NK-92 (cell line): ENCODE results near the gene PUS10.
"Not testable (repeated sequence)": the region's sequence is repeated elsewhere in the genome, so short reads cannot be mapped to it uniquely, and the experiment has no call there.

Source experiments
- DNase-seq: peaks from one replicate; lab custom pipeline; 2025; ENCODE audit not compliant: unreplicated experiment; lab: John Stamatoyannopoulos, UW

The PUS10 gene

GRCh38 chr2:61017556-61018317, at the start of gene PUS10, which contains the start of gene PEX13:
Gene PUS10 (minus strand): TSS chr2:61018255. CDS start chr2:61011890, 6,365 bp downstream.
Gene PEX13 (plus strand): TSS chr2:61017720. CDS start chr2:61017760, 40 bp downstream.
- no peak for DNase-seq

DNA sequence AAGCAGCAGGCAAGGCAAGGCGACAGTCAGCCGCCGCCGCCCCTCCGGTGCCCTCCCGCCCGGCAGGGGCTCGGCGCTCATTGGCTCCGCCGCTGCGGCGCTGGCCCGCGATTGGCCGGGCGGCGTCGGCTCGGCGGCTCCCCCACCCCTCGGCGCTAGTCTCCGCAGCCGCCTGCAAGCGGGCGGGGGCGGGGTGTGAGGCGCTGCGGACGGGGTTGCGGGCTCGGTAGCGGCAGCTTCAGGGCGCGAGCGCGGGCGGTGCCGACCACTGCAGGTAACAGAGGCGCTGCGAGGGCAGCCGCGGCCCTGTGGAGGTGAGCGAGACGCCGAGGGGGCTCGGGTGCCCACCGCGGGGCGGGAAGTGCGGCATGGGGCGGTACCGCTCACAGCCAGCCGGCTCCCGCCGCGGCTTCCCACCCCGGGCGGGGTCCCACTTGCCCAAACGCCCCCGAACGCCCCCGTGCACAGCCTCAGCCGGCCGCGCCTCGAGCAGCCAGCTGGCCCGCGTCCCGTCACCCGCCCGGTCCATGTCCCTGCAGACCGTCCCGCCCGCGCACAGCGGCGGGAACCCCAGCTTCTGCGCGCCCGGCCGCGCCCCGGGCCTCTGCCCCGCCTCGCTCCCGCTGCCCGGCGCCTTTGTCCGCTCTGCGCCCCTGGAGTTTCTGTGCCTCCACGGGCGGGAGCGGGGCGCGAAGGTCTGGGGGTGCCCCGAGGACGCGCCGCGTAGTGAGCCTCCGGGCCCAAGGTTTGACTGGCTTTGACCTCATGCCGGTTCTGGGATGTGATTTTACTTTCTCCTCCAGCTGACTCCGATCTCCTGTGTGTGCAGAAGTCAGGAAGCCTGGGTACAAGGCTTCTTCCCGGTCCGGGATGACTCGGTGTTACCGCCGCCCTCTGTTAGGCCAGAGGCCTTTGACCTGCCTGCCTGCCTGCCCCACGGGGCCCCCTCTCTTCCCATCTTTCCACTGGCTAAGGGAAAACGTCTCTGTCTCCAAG, 48.0 kb upstream of the PUS10 start, which contains the start of gene SANBR:
SANBR (plus strand) TSS at position 158 of the 996 bp plus-strand sequence. CDS start 4,480 bp downstream, outside the sequence.
- no peak for DNase-seq

- no peak for DNase-seq
These were observed 41.3 kb upstream of the PUS10 start for GRCh38 chr2:61059382-61059781.

DNA sequence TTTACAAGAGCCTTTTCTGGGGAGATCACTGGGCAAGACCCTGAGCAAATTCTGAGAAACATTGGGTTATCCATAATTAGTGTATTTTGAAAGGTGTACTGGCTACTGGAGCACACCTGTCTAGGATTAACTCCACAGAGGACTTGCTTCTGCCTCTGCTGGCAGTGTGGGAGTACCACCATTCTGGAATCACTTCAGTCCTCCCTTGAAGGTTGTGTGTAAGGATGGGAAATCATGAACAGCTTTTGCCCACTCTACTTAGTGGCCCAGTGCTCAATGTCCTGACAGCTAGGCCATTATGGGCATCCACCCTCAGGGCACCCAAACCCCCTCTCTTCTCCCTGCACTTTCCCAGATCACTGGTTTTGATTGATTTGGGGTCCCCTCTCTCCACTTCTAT, 39.5 kb upstream of the PUS10 start:
- DNase-seq: no peak

- no peak for DNase-seq
These were observed 37.5 kb upstream of the PUS10 start for GRCh38 chr2:61055557-61055956.

DNA sequence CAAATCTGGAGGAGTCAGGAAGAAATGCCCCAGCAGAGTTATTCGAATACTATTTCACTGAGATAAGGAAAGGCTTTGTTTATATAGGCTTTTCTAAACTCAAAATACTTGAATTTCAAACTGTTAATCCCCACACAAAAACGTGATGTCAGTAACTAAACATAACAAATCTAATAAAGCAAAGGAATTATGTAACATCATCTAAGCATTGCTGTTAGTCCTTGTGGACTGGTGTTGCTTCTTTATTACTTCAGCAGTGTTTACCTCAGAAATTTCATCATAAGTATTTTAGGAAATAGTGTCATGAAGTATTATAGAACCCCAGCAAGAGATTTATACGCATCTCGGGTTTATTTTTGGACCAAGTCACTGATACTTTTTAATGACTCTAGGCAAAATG, 27.9 kb upstream of the PUS10 start:
- no peak for DNase-seq

DNA sequence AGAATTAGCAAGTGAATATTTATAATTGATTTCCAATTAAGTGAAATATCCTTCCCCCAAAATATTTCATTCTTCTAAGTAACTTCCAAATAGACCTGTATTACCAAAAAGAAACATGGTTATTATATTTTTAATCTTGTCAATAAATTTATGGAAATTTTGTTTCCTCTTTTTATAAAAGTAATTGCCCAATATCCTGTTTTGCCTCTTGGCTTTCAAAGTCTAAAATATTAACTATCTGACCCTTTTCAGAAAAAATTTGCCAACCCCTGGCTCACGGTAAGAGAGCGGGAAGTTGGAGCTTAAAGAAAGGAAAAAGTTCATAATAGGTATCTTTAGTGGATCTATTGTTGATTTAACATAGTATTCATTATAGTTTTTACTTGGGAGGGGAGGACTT, 27.2 kb upstream of the PUS10 start:
- DNase-seq: no peak

GRCh38 chr2:61044636-61045035, 26.6 kb upstream of the PUS10 start:
- DNase-seq: no peak

- DNase-seq: no peak
These were observed 24.8 kb upstream of the PUS10 start for GRCh38 chr2:61042807-61043206.

DNA sequence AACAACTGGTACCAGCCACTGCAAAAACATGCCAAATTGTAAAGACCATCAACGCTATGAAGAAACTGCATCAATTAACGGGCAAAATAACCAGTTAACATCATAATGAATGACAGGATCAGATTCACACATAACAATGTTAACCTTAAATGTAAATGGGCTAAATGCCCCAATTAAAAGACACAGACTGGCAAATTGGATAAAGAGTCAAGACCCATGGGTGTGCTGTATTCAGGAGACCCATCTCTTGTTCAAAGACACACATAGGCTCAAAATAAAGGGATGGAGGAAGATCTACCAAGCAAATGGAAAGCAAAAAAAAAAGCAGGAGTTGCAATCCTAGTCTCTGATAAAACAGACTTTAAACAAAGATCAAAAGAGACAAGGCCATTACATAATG, 18.6 kb upstream of the PUS10 start:
- DNase-seq: not testable (repeated sequence)

DNA sequence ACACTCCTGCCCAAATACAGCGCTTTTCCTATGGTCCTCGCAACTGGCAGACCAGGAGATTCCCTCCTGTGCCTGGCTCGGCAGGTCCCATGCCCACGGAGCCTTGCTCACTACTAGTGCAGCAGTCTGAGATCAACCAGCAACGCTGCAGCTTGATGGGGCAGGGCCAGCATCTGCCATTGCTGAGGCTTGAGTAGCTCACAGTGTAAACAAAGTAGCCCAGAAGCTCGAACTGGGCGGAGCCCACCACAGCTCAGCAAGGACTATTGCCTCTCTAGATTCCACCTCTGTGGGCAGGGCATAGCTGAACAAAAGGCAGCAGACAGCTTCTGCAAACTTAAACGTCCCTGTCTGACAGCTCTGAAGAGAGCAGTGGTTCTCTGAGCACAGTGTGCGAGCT, 16.5 kb upstream of the PUS10 start:
- DNase-seq: not testable (repeated sequence)

GRCh38 chr2:61029533-61029932, 11.5 kb upstream of the PUS10 start:
- no peak for DNase-seq

DNA sequence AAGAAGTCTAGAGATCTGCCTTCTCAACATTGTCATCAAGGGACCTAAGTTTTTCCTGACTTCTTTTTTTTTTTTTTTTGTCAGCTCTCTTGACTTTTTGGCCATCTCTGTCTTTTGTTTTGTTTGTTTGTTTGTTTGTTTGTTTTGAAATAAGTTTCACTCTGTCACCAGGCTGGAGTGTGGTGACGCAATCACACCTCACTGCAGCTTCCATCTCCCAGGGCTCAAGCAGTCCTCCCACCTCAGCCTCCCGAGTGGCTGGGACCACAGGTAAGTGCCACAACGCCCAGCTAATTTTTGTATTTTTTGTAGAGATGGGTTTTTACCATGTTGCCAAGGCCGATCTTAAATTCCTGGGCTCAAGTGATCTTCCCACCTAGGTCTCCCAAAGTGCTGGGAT, 5.6 kb upstream of the PUS10 start:
- DNase-seq: no peak

DNA sequence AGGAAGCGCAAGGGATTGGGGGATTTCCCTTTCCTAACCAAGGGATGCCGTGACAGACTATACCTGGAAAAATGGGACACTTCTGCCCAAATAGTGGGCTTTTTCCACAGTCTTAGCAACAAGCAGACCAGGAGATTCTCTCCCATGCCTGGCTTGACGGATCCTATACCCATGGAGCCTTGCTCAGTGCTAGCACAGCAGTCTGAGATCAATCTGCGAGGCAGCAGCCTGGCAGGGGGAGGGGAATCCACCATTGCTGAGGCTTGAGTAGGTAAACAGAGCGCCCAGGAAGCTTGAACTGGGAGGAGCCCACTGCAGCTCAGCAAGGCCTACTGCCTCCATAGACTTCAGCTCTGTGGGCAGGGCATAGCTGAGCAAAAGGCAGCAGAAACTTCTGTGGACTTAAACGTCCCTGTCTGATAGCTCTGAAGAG, 3.2 kb upstream of the PUS10 start:
- DNase-seq: no peak

GRCh38 chr2:61018798-61019197, 743 bp upstream of the PUS10 start:
- DNase-seq: no peak

DNA sequence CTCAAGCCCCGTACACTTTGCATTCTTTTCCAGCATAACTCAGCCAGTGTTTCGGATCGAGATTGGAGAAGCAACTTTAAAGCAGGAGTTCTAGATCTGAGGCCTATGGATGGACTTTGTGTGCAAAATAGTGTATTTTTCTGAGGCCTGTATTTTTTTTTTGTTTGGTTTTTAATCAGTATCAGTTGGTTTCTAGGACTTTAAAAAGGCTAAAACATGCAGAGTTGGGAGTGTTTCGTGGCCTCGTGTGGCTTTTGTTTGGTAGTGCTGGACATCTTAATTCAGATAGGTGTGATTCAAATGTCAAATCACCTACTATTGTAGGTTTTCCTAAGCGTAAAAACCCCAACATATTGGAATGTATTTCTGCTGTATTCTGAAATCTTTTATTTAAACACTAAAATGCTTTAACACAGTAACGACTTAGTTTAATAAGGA, 282 bp upstream of the PUS10 start:
- DNase-seq: no peak

DNA sequence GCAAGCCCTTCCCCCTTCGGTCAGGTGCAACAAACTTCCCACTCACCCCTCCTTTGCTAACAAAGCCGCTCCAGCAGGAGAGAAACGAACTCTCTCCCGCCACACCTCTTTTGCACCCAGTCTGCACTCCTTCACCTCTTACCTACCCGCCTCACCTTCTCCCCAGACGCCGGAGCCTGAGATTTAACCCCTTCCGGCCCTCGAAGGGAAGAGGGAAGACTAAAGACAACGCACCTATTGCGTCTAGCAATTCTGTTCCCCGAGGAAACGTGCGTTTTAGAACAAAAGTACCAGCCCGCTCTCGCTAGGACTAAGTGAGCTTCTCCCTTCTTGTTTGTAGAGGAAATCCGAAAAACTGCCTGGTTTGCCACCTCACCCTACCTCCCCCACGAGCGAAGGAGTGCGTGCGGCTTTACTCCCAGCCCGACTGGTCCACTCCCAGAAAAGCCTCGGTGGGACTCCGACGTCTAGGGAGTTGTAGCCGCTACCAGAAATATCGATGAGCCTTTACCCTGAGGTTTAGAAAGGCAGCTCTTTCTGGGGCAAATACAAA, 976 bp downstream of the PUS10 start:
- no peak for DNase-seq

- no peak for DNase-seq
These were observed 1.6 kb downstream of the PUS10 start for GRCh38 chr2:61016392-61017002.

- DNase-seq: no peak
These were observed 2.1 kb downstream of the PUS10 start for GRCh38 chr2:61015976-61016375.

DNA sequence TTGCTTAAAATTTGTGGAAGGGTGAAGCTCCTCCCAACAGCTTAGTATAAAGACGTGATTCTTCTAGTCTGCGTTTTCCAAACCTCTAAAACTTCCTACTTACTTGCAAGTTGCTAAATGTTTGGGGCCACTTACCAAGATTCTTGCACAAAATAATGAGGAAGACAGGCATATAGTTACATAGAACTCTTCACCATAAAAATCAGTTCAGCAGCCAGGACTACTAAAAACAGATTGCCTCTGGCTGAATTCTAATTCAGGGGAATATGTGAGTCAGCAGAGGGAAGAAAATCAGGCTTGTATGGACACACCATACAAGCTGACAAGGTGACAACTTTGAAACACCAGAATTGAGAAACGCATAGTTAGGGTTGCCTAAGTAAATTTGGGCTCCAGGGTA, 3.3 kb downstream of the PUS10 start:
- DNase-seq: no peak

GRCh38 chr2:61013382-61013781, 4.7 kb downstream of the PUS10 start:
- DNase-seq: no peak
